CD4-positive, CD25-positive, alpha-beta regulatory T cell (primary cell): ENCODE data around the gene IMPG2. TPM values are rescaled to one million over a fixed set of nuclear protein-coding genes. Genes with fewer than 3 reads are reported as not detected.

Experiments used
- ATAC-seq, 2 donors: fragments of 150-1000 bp; cut with Tn5 transposase; one replicate each; pipeline ENCODE4 v1.10.0; 2021; ENCODE audit warnings: low read depth in 2 of 2, moderate number of reproducible peaks in 2 of 2, moderate library complexity in 1 of 2
- DNase-seq, 3 donors: peaks; one replicate each; pipeline versions ENCODE4 v3.0.0 to v3.0.0-alpha.2; 2012 to 2022; ENCODE audit warnings: mixed read lengths in 1 of 3
- H3K27ac ChIP-seq: one replicate; pipeline ENCODE4 v1.7.0; 2013; ENCODE audit warnings: mild to moderate bottlenecking, low read length; ENCODE audit not compliant: insufficient read depth, poor library complexity, severe bottlenecking
- H3K27me3 ChIP-seq: one replicate; pipeline ENCODE4 v1.7.0; 2013; ENCODE audit warnings: low read length; ENCODE audit not compliant: control insufficient read depth, insufficient read depth
- H3K36me3 ChIP-seq: one replicate; pipeline ENCODE4 v1.7.0; 2013; ENCODE audit warnings: mild to moderate bottlenecking, low read length, moderate library complexity; ENCODE audit not compliant: control insufficient read depth, insufficient read depth
- H3K4me1 ChIP-seq: 2 replicates; pipeline ENCODE4 v1.7.0; 2013; ENCODE audit warnings: mild to moderate bottlenecking, low read length; ENCODE audit not compliant: insufficient read depth, control insufficient read depth, poor library complexity, severe bottlenecking
- H3K4me3 ChIP-seq: one replicate; pipeline ENCODE4 v1.7.0; 2013; ENCODE audit warnings: low read depth, mild to moderate bottlenecking, low read length, moderate library complexity
- H3K9me3 ChIP-seq, 2 experiments: 1 replicate in 1 of 2; 2 replicates in 1 of 2; pipeline ENCODE4 v1.7.0; 2013; ENCODE audit warnings: low read length in 2 of 2, mild to moderate bottlenecking in 1 of 2, moderate library complexity in 1 of 2; ENCODE audit not compliant: control insufficient read depth in 2 of 2
- H3K27ac Mint-ChIP-seq, 3 donors: one replicate each; pipeline ENCODE4 v1.8.0; 2020 to 2022; ENCODE audit warnings: mild to moderate bottlenecking in 3 of 3, mixed read lengths in 3 of 3, moderate library complexity in 2 of 3
- H3K27me3 Mint-ChIP-seq: one replicate; pipeline ENCODE4 v1.8.0; 2022; ENCODE audit warnings: mild to moderate bottlenecking, mixed read lengths
- H3K36me3 Mint-ChIP-seq: one replicate; pipeline ENCODE4 v1.8.0; 2020; ENCODE audit warnings: mixed read lengths
- H3K4me1 Mint-ChIP-seq, 4 donors: one replicate each; pipeline ENCODE4 v1.8.0; 2020 to 2022; ENCODE audit warnings: mixed read lengths in 4 of 4, mild to moderate bottlenecking in 1 of 4
- H3K4me3 Mint-ChIP-seq, 4 donors: one replicate each; pipeline ENCODE4 v1.8.0; 2020 to 2022; ENCODE audit warnings: mild to moderate bottlenecking in 4 of 4, mixed read lengths in 4 of 4, moderate library complexity in 3 of 4
- H3K9me3 Mint-ChIP-seq, 7 donors: one replicate each; pipeline ENCODE4 v1.8.0; 2020 to 2022; ENCODE audit warnings: mixed read lengths in 7 of 7, mild to moderate bottlenecking in 3 of 7, moderate library complexity in 2 of 7
- polyA plus RNA-seq, 4 donors: library from polyadenylated mRNA; unstranded; fragments of 300-500 nt; fragmentation: Illumina TruSeq; gene quantifications; one replicate each; pipeline ENCODE4 v1.2.3, GENCODE V29; 2021
- total RNA-seq: library from RNA; stranded (reverse); gene quantifications from one replicate; pipeline ENCODE4 v1.2.3, GENCODE V29; 2022

IMPG2 gene
- total and polyA plus RNA-seq, 5 donors from 2014 or later: 0.02 to 0.35 TPM; not detected in 3

GRCh38 chr3:101273156-101273555 lies 47.2 kb downstream of the IMPG2 start:
- no peak overlapping the region for H3K27ac ChIP-seq
- H3K4me3 ChIP-seq: no peak overlapping the region
- H3K27ac Mint-ChIP-seq: no peak overlapping the region
- ATAC-seq: no peak
- no peaks in the 10 kb centered on the region for H3K4me1 Mint-ChIP-seq
- no peaks in the 10 kb centered on the region for H3K9me3 Mint-ChIP-seq
- no peak for DNase-seq
- no peaks in the 10 kb centered on the region for H3K36me3 ChIP-seq
- peaks cover 20% of the 10 kb centered on the region for H3K36me3 Mint-ChIP-seq
- H3K27me3 Mint-ChIP-seq: no peaks in the 10 kb centered on the region
- no peaks in the 10 kb centered on the region for H3K27me3 ChIP-seq
- H3K4me1 ChIP-seq: no peaks in the 10 kb centered on the region
- no peak overlapping the region for H3K4me3 Mint-ChIP-seq
- H3K9me3 ChIP-seq: no peaks in the 10 kb centered on the region

GRCh38 chr3:101271728-101272127 lies 48.6 kb downstream of the IMPG2 start:
- Histone ChIP-seq H3K9me3 (no peaks in the 10 kb centered on the region), H3K4me1 (no peaks in the 10 kb centered on the region), H3K27me3 (no peaks in the 10 kb centered on the region), H3K27ac (no peak overlapping the region), H3K36me3 (no peaks in the 10 kb centered on the region), H3K4me3 (no peak overlapping the region)
- DNase-seq: no peak
- Mint-ChIP-seq H3K9me3 (no peaks in the 10 kb centered on the region), H3K4me3 (no peak overlapping the region), H3K4me1 (no peaks in the 10 kb centered on the region), H3K36me3 (peaks cover 20% of the 10 kb centered on the region), H3K27ac (no peak overlapping the region), H3K27me3 (no peaks in the 10 kb centered on the region)
- ATAC-seq: no peak

- H3K9me3 ChIP-seq: no peaks in the 10 kb centered on the region
- no peaks in the 10 kb centered on the region for H3K27me3 ChIP-seq
- H3K27me3 Mint-ChIP-seq: peaks cover under 1% of the 10 kb centered on the region
- no peak overlapping the region for H3K27ac ChIP-seq
- H3K4me3 Mint-ChIP-seq: no peak overlapping the region
- DNase-seq: no peak
- no peak for ATAC-seq
- H3K4me1 ChIP-seq: no peaks in the 10 kb centered on the region
- H3K4me3 ChIP-seq: no peak overlapping the region
- no peaks in the 10 kb centered on the region for H3K36me3 ChIP-seq
- no peak overlapping the region for H3K27ac Mint-ChIP-seq
- no peaks in the 10 kb centered on the region for H3K9me3 Mint-ChIP-seq
- H3K36me3 Mint-ChIP-seq: peaks cover 20% of the 10 kb centered on the region
- H3K4me1 Mint-ChIP-seq: no peaks in the 10 kb centered on the region
These were observed 50.2 kb downstream of the IMPG2 start for GRCh38 chr3:101270149-101270548.

GRCh38 chr3:101268971-101269671 lies 51.3 kb downstream of the IMPG2 start:
- no peak overlapping the region for H3K4me3 ChIP-seq
- no peaks in the 10 kb centered on the region for H3K4me1 Mint-ChIP-seq
- H3K27ac ChIP-seq: no peak overlapping the region
- H3K4me1 ChIP-seq: no peaks in the 10 kb centered on the region
- no peaks in the 10 kb centered on the region for H3K9me3 ChIP-seq
- H3K36me3 Mint-ChIP-seq: peaks cover 20% of the 10 kb centered on the region
- no peak overlapping the region for H3K4me3 Mint-ChIP-seq
- H3K9me3 Mint-ChIP-seq: peaks cover 0 to 2% (median 0%) of the 10 kb centered on the region in 7 donors
- H3K27me3 Mint-ChIP-seq: peaks cover 5% of the 10 kb centered on the region
- H3K27ac Mint-ChIP-seq: no peak overlapping the region
- DNase-seq: no peak
- ATAC-seq: no peak
- no peaks in the 10 kb centered on the region for H3K27me3 ChIP-seq
- H3K36me3 ChIP-seq: no peaks in the 10 kb centered on the region

- H3K27ac ChIP-seq: no peak overlapping the region
- no peaks in the 10 kb centered on the region for H3K4me1 Mint-ChIP-seq
- peaks cover 0 to 2% (median 0%) of the 10 kb centered on the region in 7 donors for H3K9me3 Mint-ChIP-seq
- no peaks in the 10 kb centered on the region for H3K4me1 ChIP-seq
- no peaks in the 10 kb centered on the region for H3K9me3 ChIP-seq
- H3K27ac Mint-ChIP-seq: no peak overlapping the region
- no peaks in the 10 kb centered on the region for H3K27me3 ChIP-seq
- H3K27me3 Mint-ChIP-seq: peaks cover 5% of the 10 kb centered on the region
- H3K36me3 Mint-ChIP-seq: peaks cover 20% of the 10 kb centered on the region
- ATAC-seq: no peak
- no peak overlapping the region for H3K4me3 Mint-ChIP-seq
- DNase-seq: no peak
- no peaks in the 10 kb centered on the region for H3K36me3 ChIP-seq
- no peak overlapping the region for H3K4me3 ChIP-seq
These were observed 52.2 kb downstream of the IMPG2 start for GRCh38 chr3:101268141-101268540.

GRCh38 chr3:101266566-101266965 lies 53.8 kb downstream of the IMPG2 start:
- H3K4me3 ChIP-seq: no peak overlapping the region
- no peaks in the 10 kb centered on the region for H3K27me3 ChIP-seq
- no peaks in the 10 kb centered on the region for H3K4me1 ChIP-seq
- H3K27ac ChIP-seq: no peak overlapping the region
- no peak overlapping the region for H3K27ac Mint-ChIP-seq
- peaks cover 5% of the 10 kb centered on the region for H3K27me3 Mint-ChIP-seq
- no peaks in the 10 kb centered on the region for H3K4me1 Mint-ChIP-seq
- ATAC-seq (no peak), DNase-seq (no peak)
- H3K36me3 ChIP-seq: no peaks in the 10 kb centered on the region
- no peak overlapping the region for H3K4me3 Mint-ChIP-seq
- H3K9me3 ChIP-seq: no peaks in the 10 kb centered on the region
- peaks cover 7% of the 10 kb centered on the region for H3K36me3 Mint-ChIP-seq
- peaks cover 0 to 2% (median 0%) of the 10 kb centered on the region in 7 donors for H3K9me3 Mint-ChIP-seq

GRCh38 chr3:101266071-101266470 lies 54.3 kb downstream of the IMPG2 start:
- H3K4me3 Mint-ChIP-seq: no peak overlapping the region
- no peak overlapping the region for H3K27ac Mint-ChIP-seq

More at GRCh38 chr3:101266071-101266470, 54.3 kb downstream of the IMPG2 start:
- DNase-seq (no peak), ATAC-seq (no peak)
- Mint-ChIP-seq H3K36me3 (peaks cover 4% of the 10 kb centered on the region), H3K4me1 (no peaks in the 10 kb centered on the region), H3K27me3 (peaks cover 5% of the 10 kb centered on the region), H3K9me3 (peaks cover 0 to 2% (median 0%) of the 10 kb centered on the region in 7 donors)
- Histone ChIP-seq H3K4me1 (no peaks in the 10 kb centered on the region), H3K4me3 (no peak overlapping the region), H3K9me3 (no peaks in the 10 kb centered on the region), H3K27ac (no peak overlapping the region), H3K27me3 (no peaks in the 10 kb centered on the region), H3K36me3 (no peaks in the 10 kb centered on the region)
